Measurements from ENCODE around the gene ACSS2.
"Not testable (repeated sequence)": the region's sequence is repeated elsewhere in the genome, so short reads cannot be mapped to it uniquely, and the experiment has no call there.

The ACSS2 gene

GRCh38 chr20:34872622-34873224 lies 3.7 kb upstream of the ACSS2 start, which contains the start of gene GGT7:
Gene GGT7 (minus strand): TSS chr20:34872856. CDS start chr20:34872815, 41 bp downstream.
- no peak for FAIRE-seq

GRCh38 chr20:34873583-34874093 lies 2.8 kb upstream of the ACSS2 start:
- DNase-seq (ENCODE audit: insufficient read length, low spot score) (no peak), FAIRE-seq (no peak)

More at GRCh38 chr20:34872622-34873224, 3.7 kb upstream of the ACSS2 start, which contains the start of gene GGT7:
- DNase-seq (ENCODE audit: insufficient read length, low spot score), result peak; percentile 82

GRCh38 chr20:34874094-34874654 lies 2.2 kb upstream of the ACSS2 start:
- FAIRE-seq, result peak; percentile 59
- DNase-seq (ENCODE audit: insufficient read length, low spot score), result no peak

GRCh38 chr20:34875642-34876405 lies 588 bp upstream of the ACSS2 start:
- no peak for FAIRE-seq
- DNase-seq (ENCODE audit: insufficient read length, low spot score), result no peak

- DNase-seq (ENCODE audit: insufficient read length, low spot score), result no peak
- FAIRE-seq, result no peak
These were observed 3.9 kb downstream of the ACSS2 start for GRCh38 chr20:34880215-34880850.

GRCh38 chr20:34880971-34881370 lies 4.6 kb downstream of the ACSS2 start:
- not testable (repeated sequence) for FAIRE-seq; DNase-seq (ENCODE audit: insufficient read length, low spot score)

GRCh38 chr20:34881689-34882088 lies 5.3 kb downstream of the ACSS2 start:
- DNase-seq (ENCODE audit: insufficient read length, low spot score) (no peak), FAIRE-seq (no peak)

- FAIRE-seq (no peak), DNase-seq (ENCODE audit: insufficient read length, low spot score) (no peak)
These were observed 6.8 kb downstream of the ACSS2 start for GRCh38 chr20:34883087-34883688.

GRCh38 chr20:34883809-34884208 lies 7.4 kb downstream of the ACSS2 start:
- DNase-seq (ENCODE audit: insufficient read length, low spot score) (no peak), FAIRE-seq (no peak)

GRCh38 chr20:34884260-34884659 lies 7.8 kb downstream of the ACSS2 start:
- no peak for FAIRE-seq
- DNase-seq (ENCODE audit: insufficient read length, low spot score), result no peak

GRCh38 chr20:34886122-34886521 lies 9.7 kb downstream of the ACSS2 start:
- DNase-seq (ENCODE audit: insufficient read length, low spot score), result no peak
- FAIRE-seq, result no peak

- no peak for DNase-seq (ENCODE audit: insufficient read length, low spot score)
- FAIRE-seq, result no peak
These were observed 10.6 kb downstream of the ACSS2 start for GRCh38 chr20:34887023-34887422.

- DNase-seq (ENCODE audit: insufficient read length, low spot score), result no peak
- FAIRE-seq, result no peak
These were observed 12.1 kb downstream of the ACSS2 start for GRCh38 chr20:34888468-34888867.

- FAIRE-seq, result no peak
These were observed 15.0 kb downstream of the ACSS2 start for GRCh38 chr20:34891166-34892062.

GRCh38 chr20:34892671-34893070 lies 16.3 kb downstream of the ACSS2 start:
- DNase-seq (ENCODE audit: insufficient read length, low spot score), result no peak
- no peak for FAIRE-seq

More at GRCh38 chr20:34891166-34892062, 15.0 kb downstream of the ACSS2 start:
- DNase-seq (ENCODE audit: insufficient read length, low spot score), result no peak

- FAIRE-seq, result no peak
- DNase-seq (ENCODE audit: insufficient read length, low spot score), result no peak
These were observed 18.3 kb downstream of the ACSS2 start for GRCh38 chr20:34894723-34895122.

GRCh38 chr20:34895465-34895864 lies 19.1 kb downstream of the ACSS2 start:
- DNase-seq (ENCODE audit: insufficient read length, low spot score), result no peak
- FAIRE-seq, result no peak

GRCh38 chr20:34896086-34896621 lies 19.7 kb downstream of the ACSS2 start:
- FAIRE-seq (no peak), DNase-seq (ENCODE audit: insufficient read length, low spot score) (no peak)

GRCh38 chr20:34898129-34898528 lies 21.7 kb downstream of the ACSS2 start:
- not testable (repeated sequence) for FAIRE-seq; DNase-seq (ENCODE audit: insufficient read length, low spot score)
